Endothelial cell of umbilical vein (primary cell): Measurements from ENCODE around the gene RAB4A. TPM values are rescaled to one million over a fixed set of nuclear protein-coding genes. Genes with fewer than 3 reads are reported as not detected.

Source experiments
- BruUV-seq: library from RNA; stranded (reverse); fragments of 400-500 nt; replicated peaks from 2 replicates; lab custom pipeline; 2021; lab: Mats Ljungman, UMichigan
- CTCF ChIA-PET: fragments of 300-600, 350-600 bp; sonication (Branson Sonifier 250); formaldehyde crosslinking; loops from one replicate; lab custom pipeline; 2021; ENCODE audit warnings: antibody characterized with exemption, inconsistent platforms; lab: Charles Lee
- POLR2A ChIA-PET: fragments of 300-600, 350-600 bp; sonication (Branson Sonifier 250); formaldehyde crosslinking; loops from one replicate; lab custom pipeline; 2021; ENCODE audit warnings: antibody characterized with exemption, inconsistent platforms; lab: Charles Lee
- DNase-seq: peaks from one replicate; pipeline ENCODE4 v3.0.0-alpha.2; 2011; ENCODE audit warnings: low read depth, low spot score
- FAIRE-seq: peaks from 2 replicates; lab custom pipeline; 2011; peaks lifted over from hg19 to GRCh38; lab: Jason Lieb, UNC
- H2AFZ ChIP-seq: 2 replicates; pipeline ENCODE4 v1.6.0; 2012; ENCODE audit warnings: low read depth, low read length, control low read depth, inconsistent platforms
- H3K27ac ChIP-seq: 2 replicates; pipeline ENCODE4 v1.5.1; 2011; ENCODE audit warnings: low read depth, mild to moderate bottlenecking, control low read depth, low read length, moderate library complexity; ENCODE audit not compliant: insufficient read depth
- H3K27me3 ChIP-seq, 2 experiments: 2 replicates each; pipeline versions ENCODE4 v1.6.0 to v1.6.1; 2011; ENCODE audit warnings: low read length in 2 of 2, mixed read lengths in 1 of 2; ENCODE audit not compliant: control insufficient read depth in 2 of 2, insufficient read depth in 2 of 2
- H3K36me3 ChIP-seq, 2 experiments: 2 replicates in 1 of 2; 3 replicates in 1 of 2; pipeline ENCODE4 v1.5.1; 2011; ENCODE audit warnings: low read length in 2 of 2, mild to moderate bottlenecking in 1 of 2, moderate library complexity in 1 of 2; ENCODE audit not compliant: control insufficient read depth in 2 of 2, insufficient read depth in 2 of 2; ENCODE audit errors: extremely low read depth in 1 of 2
- H3K4me1 ChIP-seq: 3 replicates; pipeline ENCODE4 v1.5.1; 2011; ENCODE audit warnings: mild to moderate bottlenecking, low read length; ENCODE audit not compliant: control insufficient read depth, insufficient read depth; ENCODE audit errors: extremely low read depth
- H3K4me2 ChIP-seq: 2 replicates; pipeline ENCODE4 v1.6.1; 2011; ENCODE audit warnings: low read length, control low read depth, mixed read lengths; ENCODE audit not compliant: insufficient read depth
- H3K4me3 ChIP-seq, 3 experiments: fragments of 200-600 bp in 1 of 3; sonication (generic), shearing (Covaris generic) in 1 of 3; replicated peaks in 1 of 3; 2 replicates each; pipeline ENCODE4 v1.5.1; 2011 to 2016; ENCODE audit warnings: control low read depth in 3 of 3, low read length in 3 of 3, mild to moderate bottlenecking in 2 of 3, inconsistent platforms in 1 of 3, low read depth in 1 of 3, moderate library complexity in 1 of 3; ENCODE audit not compliant: insufficient read depth in 1 of 3
- H3K79me2 ChIP-seq: 2 replicates; pipeline ENCODE4 v1.6.0; 2012; ENCODE audit warnings: low read length, inconsistent platforms; ENCODE audit not compliant: control insufficient read depth, insufficient read depth
- H3K9ac ChIP-seq: replicated peaks from 2 replicates; pipeline ENCODE3; 2011; ENCODE audit warnings: low read length, control low read depth; ENCODE audit not compliant: insufficient read depth; ENCODE audit errors: extremely low read depth
- H3K9me1 ChIP-seq: replicated peaks from 3 replicates; pipeline ENCODE4 v1.6.0; 2011; ENCODE audit warnings: mild to moderate bottlenecking, low read length; ENCODE audit not compliant: control insufficient read depth, insufficient read depth; ENCODE audit errors: extremely low read depth
- H3K9me3 ChIP-seq: replicated peaks from 2 replicates; pipeline ENCODE4 v1.5.1; 2012; ENCODE audit warnings: low read length, inconsistent platforms; ENCODE audit not compliant: control insufficient read depth, insufficient read depth
- H4K20me1 ChIP-seq: replicated peaks from 2 replicates; pipeline ENCODE3; 2011; ENCODE audit warnings: mild to moderate bottlenecking, low read length; ENCODE audit not compliant: control insufficient read depth, insufficient read depth; ENCODE audit errors: extremely low read depth
- EZH2 ChIP-seq: IDR thresholded peaks from 2 replicates; pipeline ENCODE4 v1.6.1; 2012; ENCODE audit warnings: borderline replicate concordance, low read depth, mild to moderate bottlenecking, moderate library complexity, low read length, inconsistent platforms; ENCODE audit not compliant: severe bottlenecking
- FOS ChIP-seq: IDR thresholded peaks from 2 replicates; pipeline ENCODE4 v1.6.1; 2011; ENCODE audit warnings: mild to moderate bottlenecking, low read length, moderate library complexity, borderline replicate concordance; ENCODE audit not compliant: insufficient read depth
- POLR2A ChIP-seq: IDR thresholded peaks from 2 replicates; pipeline ENCODE4 v1.6.1; 2012; ENCODE audit warnings: low read depth, mild to moderate bottlenecking, control low read depth, low read length
- dilution Hi-C: fragments of 300-500 bp; cut with MboI; formaldehyde crosslinking; loops from one replicate; pipeline ENCODE4 v1.15.0; 2019; ENCODE audit warnings: low sequenced_read_pairs; ENCODE audit not compliant: extremely low pct_ligation_motif_present
- intact Hi-C: fragments of 100-400 bp; cut with micrococcal nuclease; formaldehyde crosslinking; loops from one replicate; pipeline ENCODE4 v1.10.0; 2022
- polyA plus RNA-seq, 4 experiments: library from polyadenylated mRNA; depleted of rRNA in 3 of 4; stranded (reverse) in 3 of 4; unstranded in 1 of 4; fragments of >200 nt; gene quantifications; 2 replicates each; pipeline versions ENCODE4 v1.2.1 to v1.2.3, GENCODE V29; 2011 to 2012; ENCODE audit warnings: missing spikeins in 1 of 4
- total RNA-seq: library from RNA; stranded (reverse); gene quantifications from 2 replicates; pipeline ENCODE4 v1.2.3, GENCODE V29; 2021

RAB4A gene
- total and polyA plus RNA-seq, 2 donors (not counting 3 experiments of a cell fraction or from before 2014, with no cell fraction given), result 14.8 to 52.9 TPM

- dilution Hi-C loops, result no loop called here
- ChIA-PET CTCF (interaction anchor here (2.5 to 4.9 kb wide), 3 partner anchors 11 to 243 kb away, joined by 7 to 25 read pairs (median 7); no protein-coding TSS in a partner anchor), POLR2A (no interaction called here)
- Histone ChIP-seq H3K9me3 (no peaks in the 10 kb centered on the region), H2AFZ (no peak overlapping the region), H3K9me1 (no peaks in the 10 kb centered on the region), H3K79me2 (no peaks in the 10 kb centered on the region), H3K4me3 (no peak overlapping the region), H3K36me3 (no peaks in the 10 kb centered on the region), H3K9ac (no peak overlapping the region), H3K4me1 (no peaks in the 10 kb centered on the region), H4K20me1 (no peaks in the 10 kb centered on the region), H3K27me3 (peaks cover 0 to 2% of the 10 kb centered on the region in 2 experiments), H3K27ac (no peak overlapping the region), H3K4me2 (no peak overlapping the region)
- intact Hi-C loops, result no loop called here
- no peak for FAIRE-seq
- TF ChIP-seq FOS (no peak), EZH2 (no peak), POLR2A (no peak)
- no TSS peak for BruUV-seq
- DNase-seq, result no peak
These were observed 32.1 kb upstream of the RAB4A start for GRCh38 chr1:229238674-229239415.

- dilution Hi-C loops (no loop called here), intact Hi-C loops (no loop called here)
- Histone ChIP-seq H2AFZ (no peak overlapping the region), H3K4me3 (no peak overlapping the region), H3K36me3 (no peaks in the 10 kb centered on the region), H3K4me2 (no peak overlapping the region), H3K9ac (no peak overlapping the region), H3K27me3 (no peaks in the 10 kb centered on the region), H4K20me1 (no peaks in the 10 kb centered on the region), H3K4me1 (no peaks in the 10 kb centered on the region), H3K27ac (no peak overlapping the region), H3K9me1 (no peaks in the 10 kb centered on the region), H3K79me2 (no peaks in the 10 kb centered on the region), H3K9me3 (no peaks in the 10 kb centered on the region)
- DNase-seq (no peak), FAIRE-seq (no peak)
- POLR2A ChIA-PET, result no interaction called here
- BruUV-seq, result no TSS peak
- CTCF ChIA-PET, result interaction anchor here (2.6 to 4.9 kb wide), 2 partner anchors 13 to 18 kb away, joined by 7 to 25 read pairs; no protein-coding TSS in a partner anchor
- no peak for TF ChIP-seq FOS
These were observed 30.4 kb upstream of the RAB4A start for GRCh38 chr1:229240532-229240931.
